ENCODE data around the gene TBC1D22A.
"Not testable (repeated sequence)": the region's sequence is repeated elsewhere in the genome, so short reads cannot be mapped to it uniquely, and the experiment has no call there.

TBC1D22A gene

GRCh38 chr22:46762238-46763050 is at the start of gene TBC1D22A:
TSS of gene TBC1D22A (plus strand) at chr22:46762650. CDS start at chr22:46762787, 137 bp downstream.
- peak; percentile 94 for DNase-seq

GRCh38 chr22:46714550-46714949 is 47.9 kb upstream of the TBC1D22A start:
- DNase-seq = no peak

GRCh38 chr22:46719921-46720320 is 42.5 kb upstream of the TBC1D22A start:
- no peak for DNase-seq

DNA sequence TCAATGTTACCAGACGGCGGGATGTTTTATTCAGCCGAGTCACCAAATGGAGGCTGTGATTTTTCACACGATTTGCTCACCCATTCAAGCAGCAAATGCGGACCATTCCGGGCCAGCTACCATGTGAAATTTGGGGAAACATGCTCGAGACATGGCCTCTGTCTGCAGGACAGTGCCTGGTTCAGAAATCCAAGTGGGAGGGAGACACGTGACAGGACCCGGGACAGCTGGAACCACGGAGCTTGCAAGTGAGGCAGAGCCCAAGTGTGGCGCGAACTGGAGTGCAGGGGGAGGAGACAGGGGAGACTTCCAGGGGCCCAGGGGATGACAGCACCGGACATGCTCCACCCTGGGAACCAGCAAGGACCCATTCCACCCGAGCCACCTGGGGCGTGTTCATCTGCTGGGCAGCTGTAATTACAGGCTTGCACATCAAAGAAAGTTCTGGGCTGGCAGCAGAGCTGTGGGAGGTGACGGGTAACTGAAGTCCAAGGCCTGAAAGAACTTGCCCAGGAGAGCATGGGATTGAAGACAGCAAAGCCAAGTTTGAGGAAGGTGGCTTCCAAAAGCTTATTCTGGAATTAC is 40.9 kb upstream of the TBC1D22A start:
- no peak for DNase-seq

GRCh38 chr22:46723882-46724281 is 38.6 kb upstream of the TBC1D22A start:
- no peak for DNase-seq

- no peak for DNase-seq
These were observed 37.4 kb upstream of the TBC1D22A start for GRCh38 chr22:46725096-46725495.

DNA sequence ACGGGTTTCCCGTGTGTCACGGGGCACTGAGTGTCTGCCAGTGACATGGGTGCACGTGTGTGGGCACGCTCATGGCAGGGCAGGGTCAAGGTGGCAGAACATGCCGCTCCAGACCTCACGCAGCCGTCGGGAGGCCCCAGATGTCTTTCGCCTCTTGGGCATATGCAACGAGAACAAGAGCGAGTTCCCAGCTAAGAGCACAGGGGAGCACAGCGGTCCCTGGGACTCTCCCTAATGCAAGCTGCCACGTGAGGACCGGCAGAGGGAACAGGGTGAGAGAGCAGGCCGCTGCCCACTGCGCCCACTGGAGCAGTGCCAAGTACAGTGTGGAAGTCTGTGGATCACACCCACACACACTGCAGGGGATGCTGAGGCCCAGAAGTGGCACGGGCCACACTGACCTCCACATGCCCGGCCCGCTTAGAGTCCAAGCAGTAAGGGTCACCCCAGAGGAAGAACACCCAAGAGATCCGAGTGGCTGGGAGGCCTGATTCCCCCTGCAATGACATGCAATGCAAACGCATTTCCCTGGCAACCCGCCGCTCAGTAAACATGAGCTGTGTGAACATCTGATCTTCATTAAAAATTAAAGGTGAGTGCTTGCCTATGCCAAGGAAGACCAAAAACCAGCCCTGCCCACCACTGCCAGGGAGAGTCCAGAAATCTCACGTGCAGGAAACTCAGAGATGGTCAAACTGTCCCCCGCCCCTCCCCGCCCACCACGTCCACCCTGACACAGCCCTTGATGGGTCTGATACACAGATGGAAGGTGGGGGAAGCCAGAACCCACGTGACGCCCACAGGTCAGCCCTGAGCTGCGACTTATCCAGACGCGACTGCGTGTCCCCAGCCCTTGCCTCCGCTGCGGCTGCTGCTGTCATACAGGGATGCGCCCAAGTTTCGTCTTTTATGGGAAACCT is 36.1 kb upstream of the TBC1D22A start:
- no peak for DNase-seq

DNA sequence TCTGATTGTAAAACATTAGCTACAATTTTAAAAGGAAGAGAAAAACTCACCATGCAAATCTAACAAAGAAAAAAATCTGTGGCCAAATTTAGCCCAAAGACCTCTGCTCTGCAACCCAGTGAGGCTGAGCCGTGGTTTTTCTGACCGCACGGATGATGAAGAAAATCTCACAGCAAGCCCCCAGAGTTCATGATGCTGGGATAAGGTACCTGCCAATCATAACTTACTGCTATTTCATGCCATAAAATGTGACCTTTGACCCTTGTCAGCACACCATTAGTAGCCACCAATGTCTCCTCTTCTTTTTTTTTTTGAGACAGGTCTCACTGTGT is 35.5 kb upstream of the TBC1D22A start:
- no peak for DNase-seq

DNA sequence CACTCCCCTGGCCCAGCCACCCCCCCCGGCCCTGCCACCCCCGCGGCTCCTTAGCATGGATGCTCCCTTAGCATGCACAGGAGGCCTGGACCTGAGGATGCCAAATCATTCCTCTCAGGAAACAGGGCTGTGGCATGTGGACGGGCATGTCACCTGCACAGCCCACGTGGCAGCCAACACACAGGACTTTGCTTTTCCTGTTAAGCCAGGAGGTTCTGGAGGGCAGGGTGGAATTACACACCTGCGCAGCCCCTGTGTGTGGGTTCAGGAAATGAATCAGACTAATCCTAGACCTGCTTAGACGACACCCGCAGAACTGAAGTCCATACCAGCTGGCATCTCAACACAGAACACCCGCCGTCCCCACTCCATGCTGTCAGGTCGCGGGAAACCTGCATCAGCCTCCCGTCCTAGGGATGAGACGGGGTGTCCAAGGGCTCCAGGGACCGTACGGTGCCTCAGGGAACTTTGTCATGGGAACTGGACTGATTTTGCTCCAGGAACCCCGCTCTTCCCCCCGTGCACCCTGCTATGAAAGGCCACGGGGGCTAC is 34.6 kb upstream of the TBC1D22A start:
- no peak for DNase-seq

DNA sequence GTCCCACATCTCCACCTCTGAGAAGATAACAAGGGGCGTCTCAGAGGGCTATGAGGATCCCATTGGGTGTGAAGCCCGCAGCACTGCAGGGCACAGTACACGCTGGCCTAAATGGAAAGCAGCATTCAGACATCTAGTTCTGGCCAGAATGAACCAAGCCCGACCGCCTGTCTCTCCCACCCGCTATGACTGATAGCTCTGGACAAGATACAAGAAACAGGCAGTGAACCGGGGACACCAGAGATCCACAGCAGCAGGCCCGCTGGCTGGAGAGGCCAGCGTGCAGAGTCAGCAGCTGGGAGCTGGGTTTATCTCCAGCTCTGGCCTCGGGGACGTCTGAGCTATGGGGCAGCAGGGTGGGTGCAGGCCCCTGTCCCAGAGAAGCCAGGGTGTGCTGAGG is 34.0 kb upstream of the TBC1D22A start:
- no peak for DNase-seq

DNA sequence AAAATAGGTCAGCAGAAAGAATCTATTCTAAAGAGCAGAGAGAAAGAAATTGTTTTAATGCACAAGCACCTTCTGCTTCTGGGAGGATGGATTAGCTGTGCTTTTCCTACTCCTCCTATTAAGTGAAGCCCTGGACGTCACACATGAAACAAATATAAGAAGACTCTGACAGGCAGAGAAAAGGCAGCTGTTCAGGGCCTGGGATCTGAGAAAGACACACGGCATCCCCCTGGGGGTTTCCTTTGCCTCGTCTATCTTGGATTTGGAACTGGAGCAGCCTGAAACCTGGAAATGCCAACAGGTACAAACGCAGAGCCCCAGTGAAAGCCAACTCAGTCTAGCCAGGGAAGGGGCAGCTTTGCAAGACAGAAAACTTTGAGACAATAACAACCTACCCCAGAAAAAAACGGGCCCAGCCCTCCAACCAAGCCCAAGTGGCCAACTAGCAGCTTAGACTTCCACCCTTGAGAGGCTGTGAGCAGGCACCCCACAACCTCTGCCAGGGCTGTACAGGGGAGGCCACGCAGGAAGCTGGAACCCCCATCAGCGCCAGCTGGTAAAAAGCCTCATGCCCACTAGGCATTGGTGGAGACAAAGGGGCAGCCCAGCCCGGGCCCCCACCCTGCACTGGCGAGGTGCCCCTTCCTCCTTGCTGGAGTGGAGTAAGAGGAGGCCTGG is 31.7 kb upstream of the TBC1D22A start:
- no peak for DNase-seq

GRCh38 chr22:46731246-46732040 is 31.0 kb upstream of the TBC1D22A start:
- DNase-seq = no peak

DNA sequence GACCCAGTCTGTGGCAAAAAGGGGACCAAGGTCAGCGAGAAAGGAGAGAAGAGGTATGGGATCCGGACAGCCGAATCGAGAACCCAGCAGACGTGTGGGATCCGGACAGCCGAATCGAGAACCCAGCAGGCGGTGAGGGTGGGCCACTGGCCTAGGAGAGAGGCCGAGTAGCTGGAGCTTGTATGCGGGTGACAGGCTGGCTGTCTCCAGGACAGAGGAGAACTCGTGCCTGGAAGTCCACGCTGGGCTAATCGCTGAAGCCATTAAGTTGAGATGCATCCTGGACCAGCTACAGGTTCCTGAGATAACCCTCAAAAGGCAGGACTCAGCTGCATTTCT is 30.4 kb upstream of the TBC1D22A start:
- DNase-seq = no peak

- DNase-seq = no peak
These were observed 29.9 kb upstream of the TBC1D22A start for GRCh38 chr22:46732513-46732912.

GRCh38 chr22:46734213-46734722 is 28.2 kb upstream of the TBC1D22A start:
- not testable (repeated sequence) for DNase-seq

DNA sequence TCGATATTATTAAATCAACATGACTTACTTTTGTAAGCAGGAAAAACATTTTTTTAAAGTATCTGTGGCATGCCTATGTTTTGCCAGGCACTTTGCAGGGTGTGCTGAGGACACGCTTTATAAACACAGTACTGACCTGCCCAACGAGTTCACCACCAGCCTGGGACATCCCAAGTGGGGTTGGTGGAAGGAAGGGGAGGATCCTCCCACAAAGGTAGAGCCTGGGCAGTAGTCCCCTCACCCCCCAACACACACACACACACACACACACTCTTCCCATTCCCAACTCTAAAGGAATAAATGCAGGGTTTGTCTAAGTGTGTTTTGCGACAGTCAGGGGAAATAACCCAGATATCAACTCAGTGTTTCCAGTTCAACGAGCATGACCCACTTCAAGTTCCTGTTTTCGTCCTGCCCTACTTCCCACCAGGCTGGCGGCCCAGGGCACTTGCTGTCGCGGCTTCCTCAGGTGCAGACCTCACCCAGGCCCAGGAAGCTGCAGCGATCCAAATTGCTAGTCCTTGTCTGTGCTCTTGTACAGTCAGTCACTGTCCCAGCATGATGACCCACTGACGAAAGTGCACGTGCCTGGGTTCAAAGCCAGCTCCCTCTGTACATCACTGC is 27.5 kb upstream of the TBC1D22A start:
- no peak for DNase-seq

- no peak for DNase-seq
These were observed 26.5 kb upstream of the TBC1D22A start for GRCh38 chr22:46735747-46736608.

DNA sequence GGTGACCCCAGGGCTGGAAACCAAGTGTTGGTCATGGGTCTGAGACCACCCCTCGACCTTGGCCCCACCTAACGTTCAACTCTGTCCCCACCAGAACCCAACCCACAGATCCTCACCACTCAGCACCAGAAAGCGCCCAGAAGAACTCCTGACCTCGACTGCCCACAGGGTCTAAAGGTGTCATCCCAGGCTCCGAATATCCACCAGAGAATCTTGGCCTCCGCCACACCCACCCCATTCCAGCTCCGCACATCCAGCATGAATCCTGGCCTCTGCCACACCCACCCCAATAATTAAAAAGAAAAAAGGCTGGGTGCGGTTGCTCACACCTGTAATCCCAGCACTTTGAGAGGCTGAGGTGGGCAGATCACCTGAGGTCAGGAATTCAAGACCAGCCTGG is 25.7 kb upstream of the TBC1D22A start:
- DNase-seq = no peak

DNA sequence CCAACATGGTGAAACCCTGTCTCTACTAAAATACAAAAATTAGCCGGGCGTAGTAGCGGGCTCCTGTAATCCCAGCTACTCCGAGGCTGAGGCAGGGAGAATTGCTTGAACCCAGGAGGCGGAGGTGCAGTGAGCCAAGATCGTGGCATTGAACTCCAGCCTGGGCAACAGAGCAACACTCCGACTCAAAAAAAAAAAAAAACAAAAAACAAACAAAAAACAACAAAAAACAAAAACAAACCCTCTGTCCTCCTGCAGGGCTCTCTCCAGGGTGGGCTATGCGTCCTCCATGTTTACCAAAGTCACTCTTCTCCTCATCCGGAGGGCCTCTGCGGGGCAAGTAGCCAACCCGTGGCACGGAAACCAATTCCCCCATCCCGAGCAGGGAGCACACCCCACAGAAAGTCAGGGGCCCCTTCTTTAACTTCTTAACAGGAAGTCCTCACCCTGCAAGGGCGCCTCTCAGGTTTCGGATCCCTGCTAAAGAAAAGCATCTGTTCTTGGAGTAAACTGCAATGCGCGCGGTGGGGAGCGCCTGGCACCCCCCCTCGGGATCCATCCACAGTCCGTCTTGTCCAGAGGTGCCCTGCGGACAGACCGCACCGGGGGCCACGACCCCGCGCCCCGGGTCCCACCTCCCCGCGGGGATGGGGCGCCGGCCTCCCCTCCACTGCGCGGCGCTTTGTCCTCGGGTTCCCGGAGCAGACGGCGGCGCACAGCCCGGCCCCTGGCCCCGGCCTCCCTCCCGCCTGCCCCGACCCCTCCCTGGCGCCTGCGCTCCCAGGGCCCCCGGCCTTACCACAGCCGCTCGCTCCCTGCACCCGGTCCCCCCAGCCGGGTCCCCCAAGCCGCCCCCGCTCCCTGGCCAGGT is 25.1 kb upstream of the TBC1D22A start:
- no peak for DNase-seq
